DMS53 (cell line): ENCODE results near the gene TGFBR3.

Experiments used
- DNase-seq: peaks from one replicate; lab custom pipeline; 2025; lab: John Stamatoyannopoulos, UW

Gene TGFBR3

DNA sequence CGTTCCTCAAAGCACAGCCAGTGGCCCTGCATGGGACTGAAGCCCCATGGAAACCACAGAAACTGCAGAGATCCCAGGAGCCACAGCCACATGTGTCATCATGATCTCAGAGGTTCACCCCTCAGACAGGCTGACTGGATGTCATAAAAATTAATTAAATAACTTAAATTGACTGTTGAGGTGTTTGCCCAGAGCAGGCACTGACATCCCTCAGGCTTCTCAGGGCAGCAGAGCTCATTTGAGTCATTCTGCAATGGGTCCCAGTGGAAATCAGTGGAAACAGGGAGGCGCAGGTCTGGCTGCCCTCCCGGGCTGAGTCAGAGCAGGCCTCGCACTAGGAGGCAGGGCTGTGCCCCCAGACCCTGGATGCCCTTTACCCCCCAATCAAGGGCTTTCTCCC is 250.2 kb downstream of the TGFBR3 start:
- DNase-seq, result no peak

DNA sequence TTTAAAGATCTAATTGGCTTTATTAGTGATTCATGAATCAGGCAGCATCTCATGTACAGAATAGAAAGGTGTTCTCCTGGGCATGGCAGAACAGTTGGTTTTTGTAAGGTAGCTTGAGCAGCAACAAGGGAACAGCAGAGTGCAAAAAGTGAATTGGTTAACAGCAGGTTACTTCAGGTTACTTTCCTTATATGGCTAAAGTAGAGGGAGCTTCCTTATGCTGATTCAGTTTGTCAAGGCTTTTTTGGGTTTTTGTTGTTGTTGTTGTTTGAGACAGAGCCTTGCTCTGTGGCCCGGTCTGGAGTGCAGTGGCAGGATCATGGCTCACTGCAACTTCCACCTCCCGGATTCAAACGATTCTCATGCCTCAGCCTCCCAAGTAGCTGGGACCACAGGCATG is 252.5 kb downstream of the TGFBR3 start:
- no peak for DNase-seq

DNA sequence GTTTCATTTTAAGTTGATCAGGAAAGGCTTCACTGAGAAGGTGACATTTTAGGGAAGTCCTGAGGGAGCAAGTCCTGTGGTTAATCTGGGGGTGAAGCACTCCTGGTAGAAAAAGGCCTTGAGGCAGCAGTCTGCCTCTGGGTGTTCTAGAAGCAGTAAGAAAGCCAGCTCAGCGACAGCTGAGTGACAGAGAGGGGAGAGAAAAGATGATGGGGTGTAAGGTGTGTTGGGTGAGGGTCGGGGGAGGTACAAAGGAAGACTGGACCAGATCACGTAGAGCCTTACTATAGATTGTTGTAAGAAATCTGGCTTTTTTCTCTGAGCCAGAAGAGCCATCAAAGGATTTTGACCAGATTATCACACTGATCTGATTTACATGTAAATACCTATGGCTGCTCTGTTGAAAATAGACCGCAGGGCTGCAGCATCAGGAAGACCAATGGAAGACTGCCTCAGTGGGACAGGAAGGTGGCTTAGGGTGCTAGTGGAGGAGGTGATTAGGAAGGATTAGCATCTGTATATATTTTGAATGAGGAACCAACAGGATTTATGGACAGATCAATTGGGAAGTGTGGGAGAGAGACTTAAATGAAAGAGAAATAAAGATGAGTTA is 254.1 kb downstream of the TGFBR3 start:
- DNase-seq, result no peak

DNA sequence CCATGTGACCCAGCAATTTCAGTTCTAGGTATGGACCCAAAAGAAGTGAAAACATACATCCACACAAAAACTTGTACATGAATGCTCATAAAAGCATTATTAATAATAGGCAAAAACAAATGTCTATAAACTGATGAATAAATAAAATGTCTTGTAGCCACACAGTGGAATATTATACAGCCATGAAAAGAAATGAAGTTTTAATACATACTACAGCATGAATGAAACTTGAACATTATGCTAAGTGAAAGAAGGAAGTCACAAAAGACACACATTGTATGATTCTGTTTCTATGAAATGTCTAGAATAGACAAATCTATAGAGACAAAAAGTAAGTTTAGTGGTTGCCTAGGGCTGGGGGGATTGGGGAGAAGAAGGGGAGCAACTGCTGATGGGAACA is 255.1 kb downstream of the TGFBR3 start:
- no peak for DNase-seq
